Liver (tissue), 9 donors: Measurements from ENCODE around the gene PHF21B. TPM values are rescaled to one million over a fixed set of nuclear protein-coding genes. Genes with fewer than 3 reads are reported as not detected.

Experiments used
- DNase-seq: peaks from one replicate; pipeline ENCODE4 v3.0.0-alpha.2; 2017; ENCODE audit warnings: low spot score
- H3K27ac ChIP-seq, 2 donors: one replicate each; pipeline ENCODE4 v1.7.0; 2013; ENCODE audit warnings: inconsistent platforms in 2 of 2, low read length in 2 of 2, control low read depth in 1 of 2, low read depth in 1 of 2, mild to moderate bottlenecking in 1 of 2
- H3K27me3 ChIP-seq, 4 donors: one replicate each; pipeline versions ENCODE4 v1.6.1 to v1.7.0; 2013; ENCODE audit warnings: low read length in 3 of 4, inconsistent platforms in 1 of 4, mild to moderate bottlenecking in 1 of 4, moderate library complexity in 1 of 4; ENCODE audit not compliant: control insufficient read depth in 4 of 4, insufficient read depth in 4 of 4
- H3K36me3 ChIP-seq, 4 donors: one replicate each; pipeline versions ENCODE4 v1.6.1 to v1.7.0; 2013; ENCODE audit warnings: low read length in 3 of 4, mild to moderate bottlenecking in 3 of 4, low read depth in 1 of 4, moderate library complexity in 1 of 4; ENCODE audit not compliant: control insufficient read depth in 4 of 4, insufficient read depth in 3 of 4
- H3K4me1 ChIP-seq, 4 donors: one replicate each; pipeline versions ENCODE4 v1.6.1 to v1.7.0; 2013; ENCODE audit warnings: low read length in 3 of 4, mild to moderate bottlenecking in 3 of 4, moderate library complexity in 1 of 4; ENCODE audit not compliant: control insufficient read depth in 4 of 4, insufficient read depth in 4 of 4
- H3K4me3 ChIP-seq, 3 donors: one replicate each; pipeline versions ENCODE4 v1.6.1 to v1.7.0; 2013; ENCODE audit warnings: low read length in 3 of 3, control low read depth in 1 of 3, low read depth in 1 of 3, mild to moderate bottlenecking in 1 of 3
- H3K9ac ChIP-seq, 2 donors: one replicate each; pipeline ENCODE4 v1.7.0; 2013; ENCODE audit warnings: low read length in 2 of 2, mild to moderate bottlenecking in 2 of 2, moderate library complexity in 2 of 2, control low read depth in 1 of 2, low read depth in 1 of 2
- H3K9me3 ChIP-seq, 4 donors: one replicate each; pipeline versions ENCODE4 v1.6.1 to v1.7.0; 2013; ENCODE audit warnings: low read length in 3 of 4; ENCODE audit not compliant: control insufficient read depth in 4 of 4
- ATF3 ChIP-seq: IDR thresholded peaks from 2 replicates; pipeline ENCODE4 v1.6.1; 2016; ENCODE audit warnings: antibody characterized with exemption
- EGR1 ChIP-seq, 2 donors: IDR thresholded peaks; 2 replicates each; pipeline ENCODE4 v1.6.1; 2016 to 2018; ENCODE audit warnings: antibody characterized with exemption in 2 of 2, low read depth in 2 of 2
- FOXA1 ChIP-seq: IDR thresholded peaks from 2 replicates; pipeline ENCODE4 v1.6.1; 2016; ENCODE audit warnings: antibody characterized with exemption
- FOXA2 ChIP-seq: IDR thresholded peaks from 2 replicates; pipeline ENCODE4 v1.6.1; 2016; ENCODE audit warnings: antibody characterized with exemption
- GABPA ChIP-seq, 2 donors: IDR thresholded peaks in 1 of 2; conservative IDR thresholded peaks in 1 of 2; 2 replicates each; pipeline ENCODE4 v1.6.1; 2016; ENCODE audit warnings: antibody characterized with exemption in 2 of 2, mild to moderate bottlenecking in 1 of 2, moderate library complexity in 1 of 2
- HNF4A ChIP-seq, 2 donors: conservative IDR thresholded peaks; 2 replicates each; pipeline ENCODE4 v1.6.1; 2016; ENCODE audit warnings: antibody characterized with exemption in 2 of 2, mild to moderate bottlenecking in 2 of 2
- HNF4G ChIP-seq: IDR thresholded peaks from 2 replicates; pipeline ENCODE4 v1.6.1; 2016; ENCODE audit warnings: antibody characterized with exemption
- JUND ChIP-seq, 2 donors: IDR thresholded peaks; 2 replicates each; pipeline ENCODE4 v1.6.1; 2016; ENCODE audit warnings: antibody characterized with exemption in 2 of 2
- MAX ChIP-seq: IDR thresholded peaks from 2 replicates; pipeline ENCODE4 v1.6.1; 2016; ENCODE audit warnings: antibody characterized with exemption
- NR2F2 ChIP-seq: IDR thresholded peaks from 2 replicates; pipeline ENCODE4 v1.6.1; 2016; ENCODE audit warnings: antibody characterized with exemption
- RAD21 ChIP-seq, 2 donors: IDR thresholded peaks; 2 replicates each; pipeline ENCODE4 v1.6.1; 2016; ENCODE audit warnings: antibody characterized with exemption in 2 of 2, mild to moderate bottlenecking in 2 of 2
- RXRA ChIP-seq, 2 donors: IDR thresholded peaks; 2 replicates each; pipeline ENCODE4 v1.6.1; 2017 to 2018; ENCODE audit warnings: antibody characterized with exemption in 2 of 2, mild to moderate bottlenecking in 1 of 2
- SP1 ChIP-seq: IDR thresholded peaks from 2 replicates; pipeline ENCODE4 v1.6.1; 2018; ENCODE audit warnings: antibody characterized with exemption, mild to moderate bottlenecking
- TAF1 ChIP-seq: conservative IDR thresholded peaks from 2 replicates; pipeline ENCODE4 v1.6.1; 2016; ENCODE audit warnings: antibody characterized with exemption, mild to moderate bottlenecking
- YY1 ChIP-seq: IDR thresholded peaks from 2 replicates; pipeline ENCODE4 v1.6.1; 2016; ENCODE audit warnings: antibody characterized with exemption, mild to moderate bottlenecking
- WGBS: extraction: QIAGEN DNeasy Blood & Tissue Kit; methylation state at CpG from one replicate; pipeline ENCODE4 v1.1.7; 2013; 5-methylcytosine and 5-hydroxymethylcytosine counted together
- polyA plus RNA-seq, 2 donors: library from polyadenylated mRNA; stranded (reverse) in 1 of 2; unstranded in 1 of 2; fragments of 200-250 nt in 1 of 2; fragments of >200 nt in 1 of 2; fragmentation: Nextera tagmentation in 1 of 2; extraction: Ambion mirVana in 1 of 2; gene quantifications; one replicate each; pipeline versions ENCODE4 v1.2.1 to v1.2.3, GENCODE V29; 2013 to 2015
- total RNA-seq, 2 donors: library from RNA; depleted of rRNA; stranded (reverse); fragments of >200 nt; gene quantifications; one replicate each; pipeline ENCODE4 v1.2.3, GENCODE V29; 2014
- TF ChIP-seq, protein P1 (sequence below): IDR thresholded peaks from 2 replicates; pipeline ENCODE4 v1.6.1; 2016; ENCODE audit warnings: antibody characterized with exemption, mild to moderate bottlenecking
- TF ChIP-seq, protein P2 (sequence below): IDR thresholded peaks from 2 replicates; pipeline ENCODE4 v1.6.1; 2016; ENCODE audit warnings: antibody characterized with exemption
- TF ChIP-seq, protein P3 (sequence below): fragments of 150-350 bp; IDR thresholded peaks from 2 replicates; pipeline ENCODE4 v1.5.1; 2017; ENCODE audit warnings: improper control_type of control experiment, low read depth, low read length; ENCODE audit not compliant: missing input control
- donor health status: healthy.
- donor health status: healthy.
- donor health status: healthy.
- donor health status: healthy.
- donor health status: healthy.

PHF21B gene
- total and polyA plus RNA-seq, 4 donors: not detected

GRCh38 chr22:45039133-45039532 lies 29.3 kb upstream of the PHF21B start:
- peaks cover 0 to 2% (median 0%) of the 10 kb centered on the region in 4 donors for H3K27me3 ChIP-seq
- WGBS: 64% methylated on average over 8 of the region's 8 CpGs

DNA sequence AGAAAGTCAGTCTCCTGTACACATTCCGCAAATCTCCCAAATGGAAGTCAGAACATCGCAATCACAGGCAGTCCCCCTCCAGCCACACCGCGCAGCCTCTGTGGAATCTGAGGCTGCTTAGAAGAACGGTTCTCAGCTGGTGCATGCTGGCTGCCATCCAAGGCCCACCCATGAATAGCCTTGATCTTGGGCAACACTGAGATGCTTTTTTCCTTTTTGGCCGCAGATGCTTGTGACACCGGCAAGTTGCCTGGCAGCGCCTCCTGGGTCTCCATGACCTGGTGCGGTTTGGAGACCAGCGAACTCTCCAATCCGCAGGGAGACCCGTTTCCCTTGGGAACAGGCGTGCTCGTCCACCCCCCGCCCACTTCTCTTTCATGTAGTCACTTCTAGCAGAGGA lies 26.3 kb upstream of the PHF21B start:
- Histone ChIP-seq H3K9me3 (peaks cover 0 to 4% (median 0%) of the 10 kb centered on the region in 4 donors), H3K9ac (no peak overlapping the region), H3K4me3 (no peak overlapping the region), H3K27me3 (peaks cover 0 to 2% (median 0%) of the 10 kb centered on the region in 4 donors), H3K4me1 (no peaks in the 10 kb centered on the region), H3K27ac (no peak overlapping the region), H3K36me3 (no peaks in the 10 kb centered on the region)
- WGBS: 80% methylated on average over 15 of the region's 15 CpGs
- no peak for DNase-seq
- no peak for TF ChIP-seq MAX
- TF ChIP-seq, protein P1, sequence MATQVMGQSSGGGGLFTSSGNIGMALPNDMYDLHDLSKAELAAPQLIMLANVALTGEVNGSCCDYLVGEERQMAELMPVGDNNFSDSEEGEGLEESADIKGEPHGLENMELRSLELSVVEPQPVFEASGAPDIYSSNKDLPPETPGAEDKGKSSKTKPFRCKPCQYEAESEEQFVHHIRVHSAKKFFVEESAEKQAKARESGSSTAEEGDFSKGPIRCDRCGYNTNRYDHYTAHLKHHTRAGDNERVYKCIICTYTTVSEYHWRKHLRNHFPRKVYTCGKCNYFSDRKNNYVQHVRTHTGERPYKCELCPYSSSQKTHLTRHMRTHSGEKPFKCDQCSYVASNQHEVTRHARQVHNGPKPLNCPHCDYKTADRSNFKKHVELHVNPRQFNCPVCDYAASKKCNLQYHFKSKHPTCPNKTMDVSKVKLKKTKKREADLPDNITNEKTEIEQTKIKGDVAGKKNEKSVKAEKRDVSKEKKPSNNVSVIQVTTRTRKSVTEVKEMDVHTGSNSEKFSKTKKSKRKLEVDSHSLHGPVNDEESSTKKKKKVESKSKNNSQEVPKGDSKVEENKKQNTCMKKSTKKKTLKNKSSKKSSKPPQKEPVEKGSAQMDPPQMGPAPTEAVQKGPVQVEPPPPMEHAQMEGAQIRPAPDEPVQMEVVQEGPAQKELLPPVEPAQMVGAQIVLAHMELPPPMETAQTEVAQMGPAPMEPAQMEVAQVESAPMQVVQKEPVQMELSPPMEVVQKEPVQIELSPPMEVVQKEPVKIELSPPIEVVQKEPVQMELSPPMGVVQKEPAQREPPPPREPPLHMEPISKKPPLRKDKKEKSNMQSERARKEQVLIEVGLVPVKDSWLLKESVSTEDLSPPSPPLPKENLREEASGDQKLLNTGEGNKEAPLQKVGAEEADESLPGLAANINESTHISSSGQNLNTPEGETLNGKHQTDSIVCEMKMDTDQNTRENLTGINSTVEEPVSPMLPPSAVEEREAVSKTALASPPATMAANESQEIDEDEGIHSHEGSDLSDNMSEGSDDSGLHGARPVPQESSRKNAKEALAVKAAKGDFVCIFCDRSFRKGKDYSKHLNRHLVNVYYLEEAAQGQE: no peak
- TF ChIP-seq RXRA (IDR thresholded peaks at IDR 0.05): no peak
- no peak for TF ChIP-seq NR2F2
- TF ChIP-seq YY1: no peak
- TF ChIP-seq HNF4G: no peak
- no peak for TF ChIP-seq ATF3
- no peak for TF ChIP-seq JUND (IDR thresholded peaks at IDR 0.05)
- no peak for TF ChIP-seq SP1
- TF ChIP-seq FOXA2: no peak
- no peak for TF ChIP-seq HNF4A (conservative IDR thresholded peaks at IDR 0.05)

More at GRCh38 chr22:45039133-45039532, 29.3 kb upstream of the PHF21B start:
- Histone ChIP-seq H3K27ac (no peak overlapping the region), H3K9me3 (peaks cover 0 to 4% (median 0%) of the 10 kb centered on the region in 4 donors), H3K9ac (no peak overlapping the region), H3K36me3 (no peaks in the 10 kb centered on the region), H3K4me1 (no peaks in the 10 kb centered on the region), H3K4me3 (no peak overlapping the region)
- TF ChIP-seq YY1: no peak
- no peak for TF ChIP-seq RAD21 (IDR thresholded peaks at IDR 0.05)
- no peak for TF ChIP-seq FOXA2
- no peak for TF ChIP-seq FOXA1
- DNase-seq: no peak

GRCh38 chr22:45034821-45035220 lies 25.0 kb upstream of the PHF21B start:
- no peak for DNase-seq
- Histone ChIP-seq H3K9ac (no peak overlapping the region), H3K4me1 (no peaks in the 10 kb centered on the region), H3K36me3 (no peaks in the 10 kb centered on the region), H3K27me3 (peaks cover 0 to 2% (median 0%) of the 10 kb centered on the region in 4 donors), H3K9me3 (peaks cover 0 to 4% (median 0%) of the 10 kb centered on the region in 4 donors), H3K4me3 (no peak overlapping the region), H3K27ac (no peak overlapping the region)
- no peak for TF ChIP-seq SP1
- no peak for TF ChIP-seq GABPA (IDR thresholded peaks at IDR 0.05 in 1 of 2, conservative IDR thresholded peaks at IDR 0.05 in 1 of 2)
- no peak for TF ChIP-seq ATF3
- no peak for TF ChIP-seq FOXA2
- TF ChIP-seq, protein P2, sequence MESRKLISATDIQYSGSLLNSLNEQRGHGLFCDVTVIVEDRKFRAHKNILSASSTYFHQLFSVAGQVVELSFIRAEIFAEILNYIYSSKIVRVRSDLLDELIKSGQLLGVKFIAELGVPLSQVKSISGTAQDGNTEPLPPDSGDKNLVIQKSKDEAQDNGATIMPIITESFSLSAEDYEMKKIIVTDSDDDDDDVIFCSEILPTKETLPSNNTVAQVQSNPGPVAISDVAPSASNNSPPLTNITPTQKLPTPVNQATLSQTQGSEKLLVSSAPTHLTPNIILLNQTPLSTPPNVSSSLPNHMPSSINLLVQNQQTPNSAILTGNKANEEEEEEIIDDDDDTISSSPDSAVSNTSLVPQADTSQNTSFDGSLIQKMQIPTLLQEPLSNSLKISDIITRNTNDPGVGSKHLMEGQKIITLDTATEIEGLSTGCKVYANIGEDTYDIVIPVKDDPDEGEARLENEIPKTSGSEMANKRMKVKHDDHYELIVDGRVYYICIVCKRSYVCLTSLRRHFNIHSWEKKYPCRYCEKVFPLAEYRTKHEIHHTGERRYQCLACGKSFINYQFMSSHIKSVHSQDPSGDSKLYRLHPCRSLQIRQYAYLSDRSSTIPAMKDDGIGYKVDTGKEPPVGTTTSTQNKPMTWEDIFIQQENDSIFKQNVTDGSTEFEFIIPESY: no peak
- no peak for TF ChIP-seq RAD21 (IDR thresholded peaks at IDR 0.05)
- TF ChIP-seq MAX: no peak
- TF ChIP-seq EGR1 (IDR thresholded peaks at IDR 0.05; ENCODE audit: low read depth in 2 of 2): no peak
- no peak for TF ChIP-seq TAF1
- TF ChIP-seq, protein P3, sequence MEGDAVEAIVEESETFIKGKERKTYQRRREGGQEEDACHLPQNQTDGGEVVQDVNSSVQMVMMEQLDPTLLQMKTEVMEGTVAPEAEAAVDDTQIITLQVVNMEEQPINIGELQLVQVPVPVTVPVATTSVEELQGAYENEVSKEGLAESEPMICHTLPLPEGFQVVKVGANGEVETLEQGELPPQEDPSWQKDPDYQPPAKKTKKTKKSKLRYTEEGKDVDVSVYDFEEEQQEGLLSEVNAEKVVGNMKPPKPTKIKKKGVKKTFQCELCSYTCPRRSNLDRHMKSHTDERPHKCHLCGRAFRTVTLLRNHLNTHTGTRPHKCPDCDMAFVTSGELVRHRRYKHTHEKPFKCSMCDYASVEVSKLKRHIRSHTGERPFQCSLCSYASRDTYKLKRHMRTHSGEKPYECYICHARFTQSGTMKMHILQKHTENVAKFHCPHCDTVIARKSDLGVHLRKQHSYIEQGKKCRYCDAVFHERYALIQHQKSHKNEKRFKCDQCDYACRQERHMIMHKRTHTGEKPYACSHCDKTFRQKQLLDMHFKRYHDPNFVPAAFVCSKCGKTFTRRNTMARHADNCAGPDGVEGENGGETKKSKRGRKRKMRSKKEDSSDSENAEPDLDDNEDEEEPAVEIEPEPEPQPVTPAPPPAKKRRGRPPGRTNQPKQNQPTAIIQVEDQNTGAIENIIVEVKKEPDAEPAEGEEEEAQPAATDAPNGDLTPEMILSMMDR: no peak
- TF ChIP-seq NR2F2: no peak
- TF ChIP-seq YY1: no peak
- TF ChIP-seq JUND (IDR thresholded peaks at IDR 0.05): no peak
- no peak for TF ChIP-seq RXRA (IDR thresholded peaks at IDR 0.05)
- TF ChIP-seq HNF4G: no peak
- no peak for TF ChIP-seq FOXA1
- TF ChIP-seq HNF4A (conservative IDR thresholded peaks at IDR 0.05): no peak
- 92% methylated on average over 8 of the region's 8 CpGs for WGBS
